GM18858 (cell line): ENCODE data around the gene ZFY.
"Not testable (repeated sequence)": the region's sequence is repeated elsewhere in the genome, so short reads cannot be mapped to it uniquely, and the experiment has no call there.

Experiments used
- ATAC-seq: cut with Tn5 transposase; IDR thresholded peaks from one replicate; pipeline ENCODE4 v1.9.1; 2021; ENCODE audit not compliant: unreplicated experiment

Gene ZFY

GRCh38 chrY:2972708-2973107 is 37.5 kb downstream of the ZFY start:
- ATAC-seq = no peak

- no peak for ATAC-seq
Observed at GRCh38 chrY:2973110-2973751, 38.0 kb downstream of the ZFY start.

GRCh38 chrY:2979283-2979682 is 44.1 kb downstream of the ZFY start:
- ATAC-seq = no peak

- ATAC-seq = no peak
Observed at GRCh38 chrY:2984491-2984890, 49.3 kb downstream of the ZFY start.

- not testable (repeated sequence) for ATAC-seq
Observed at GRCh38 chrY:2987178-2987577, 52.0 kb downstream of the ZFY start.

- ATAC-seq = not testable (repeated sequence)
Observed at GRCh38 chrY:2997369-2997768, 62.2 kb downstream of the ZFY start.

GRCh38 chrY:3002190-3002589 is 67.0 kb downstream of the ZFY start:
- no peak for ATAC-seq

GRCh38 chrY:3002680-3003515 is 67.7 kb downstream of the ZFY start:
- ATAC-seq = no peak

GRCh38 chrY:3003516-3003830 is 68.3 kb downstream of the ZFY start:
- ATAC-seq = no peak

GRCh38 chrY:3003846-3004245 is 68.7 kb downstream of the ZFY start:
- ATAC-seq = no peak

- ATAC-seq = not testable (repeated sequence)
Observed at GRCh38 chrY:3006031-3006430, 70.8 kb downstream of the ZFY start.

GRCh38 chrY:3007967-3008366 is 72.8 kb downstream of the ZFY start:
- no peak for ATAC-seq

GRCh38 chrY:3012226-3012625 is 77.0 kb downstream of the ZFY start:
- no peak for ATAC-seq

GRCh38 chrY:3016594-3016993 is 81.4 kb downstream of the ZFY start:
- no peak for ATAC-seq

- ATAC-seq = no peak
Observed at GRCh38 chrY:3018546-3018945, 83.4 kb downstream of the ZFY start.

- ATAC-seq = no peak
Observed at GRCh38 chrY:3019584-3019983, 84.4 kb downstream of the ZFY start.

- no peak for ATAC-seq
Observed at GRCh38 chrY:3021176-3021575, 86.0 kb downstream of the ZFY start.

- ATAC-seq = no peak
Observed at GRCh38 chrY:3023606-3024005, 88.4 kb downstream of the ZFY start.

- no peak for ATAC-seq
Observed at GRCh38 chrY:3025357-3025756, 90.2 kb downstream of the ZFY start.
